Subcutaneous adipose tissue (tissue), 4 donors: Measurements from ENCODE around the gene PRRX1. TPM values are rescaled to one million over a fixed set of nuclear protein-coding genes. Genes with fewer than 3 reads are reported as not detected.

ENCODE experiments used
- total RNA-seq, 4 donors: library from RNA; depleted of rRNA; stranded (reverse); fragments of >200 nt; gene quantifications; one replicate each; pipeline ENCODE4 v1.1.0, GENCODE V29; 2016
- TF ChIP-seq, protein P1 (sequence below): fragments of 450-650 bp; IDR thresholded peaks from one replicate; pipeline ENCODE4 v1.5.1; 2016; ENCODE audit warnings: low read depth, mild to moderate bottlenecking, control low read depth, antibody characterized with exemption, moderate library complexity

PRRX1 gene
- total RNA-seq, 4 donors from 2014 or later: 75.3 to 115 (median 87.3) TPM

DNA sequence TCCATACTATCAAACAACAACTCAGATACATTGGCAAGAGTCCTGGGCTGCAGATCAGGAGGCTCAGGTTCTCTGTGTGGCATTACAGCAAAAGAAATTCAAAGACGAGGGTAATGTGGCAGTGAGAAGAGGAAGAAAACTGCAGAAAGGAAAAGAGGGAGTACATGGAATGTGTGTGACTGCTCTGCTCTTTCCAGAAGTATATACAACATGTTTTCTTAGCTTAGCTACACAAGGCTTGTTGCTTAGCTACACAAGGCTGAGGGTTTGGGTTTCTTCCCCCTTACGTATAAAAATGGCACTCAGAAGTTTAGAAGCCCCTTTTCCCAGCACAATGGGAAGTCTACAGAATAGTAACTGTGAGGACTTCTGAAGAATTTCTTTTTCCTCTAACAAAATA, 86.0 kb downstream of the PRRX1 start:
- TF ChIP-seq, protein P1, sequence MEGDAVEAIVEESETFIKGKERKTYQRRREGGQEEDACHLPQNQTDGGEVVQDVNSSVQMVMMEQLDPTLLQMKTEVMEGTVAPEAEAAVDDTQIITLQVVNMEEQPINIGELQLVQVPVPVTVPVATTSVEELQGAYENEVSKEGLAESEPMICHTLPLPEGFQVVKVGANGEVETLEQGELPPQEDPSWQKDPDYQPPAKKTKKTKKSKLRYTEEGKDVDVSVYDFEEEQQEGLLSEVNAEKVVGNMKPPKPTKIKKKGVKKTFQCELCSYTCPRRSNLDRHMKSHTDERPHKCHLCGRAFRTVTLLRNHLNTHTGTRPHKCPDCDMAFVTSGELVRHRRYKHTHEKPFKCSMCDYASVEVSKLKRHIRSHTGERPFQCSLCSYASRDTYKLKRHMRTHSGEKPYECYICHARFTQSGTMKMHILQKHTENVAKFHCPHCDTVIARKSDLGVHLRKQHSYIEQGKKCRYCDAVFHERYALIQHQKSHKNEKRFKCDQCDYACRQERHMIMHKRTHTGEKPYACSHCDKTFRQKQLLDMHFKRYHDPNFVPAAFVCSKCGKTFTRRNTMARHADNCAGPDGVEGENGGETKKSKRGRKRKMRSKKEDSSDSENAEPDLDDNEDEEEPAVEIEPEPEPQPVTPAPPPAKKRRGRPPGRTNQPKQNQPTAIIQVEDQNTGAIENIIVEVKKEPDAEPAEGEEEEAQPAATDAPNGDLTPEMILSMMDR: no peak

DNA sequence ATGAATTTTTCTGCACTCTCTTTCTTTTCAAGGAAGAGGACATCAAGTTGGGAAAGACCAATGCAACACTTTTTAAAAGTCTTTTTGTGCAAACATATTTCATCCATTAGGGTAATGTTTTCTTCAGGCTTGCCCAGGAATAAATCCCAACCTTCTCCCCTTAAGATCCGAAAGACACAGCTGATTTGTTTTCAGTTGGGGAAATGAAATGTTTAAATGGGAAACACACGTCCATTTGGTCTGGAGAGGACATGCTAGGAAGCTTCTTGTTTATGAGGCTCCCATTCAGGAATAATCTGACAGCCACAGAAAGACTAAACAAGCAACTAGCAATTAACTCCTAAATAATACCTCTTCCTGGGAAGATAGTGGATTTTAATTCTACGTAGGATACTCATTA, 91.9 kb downstream of the PRRX1 start:
- TF ChIP-seq, protein P1: no peak

DNA sequence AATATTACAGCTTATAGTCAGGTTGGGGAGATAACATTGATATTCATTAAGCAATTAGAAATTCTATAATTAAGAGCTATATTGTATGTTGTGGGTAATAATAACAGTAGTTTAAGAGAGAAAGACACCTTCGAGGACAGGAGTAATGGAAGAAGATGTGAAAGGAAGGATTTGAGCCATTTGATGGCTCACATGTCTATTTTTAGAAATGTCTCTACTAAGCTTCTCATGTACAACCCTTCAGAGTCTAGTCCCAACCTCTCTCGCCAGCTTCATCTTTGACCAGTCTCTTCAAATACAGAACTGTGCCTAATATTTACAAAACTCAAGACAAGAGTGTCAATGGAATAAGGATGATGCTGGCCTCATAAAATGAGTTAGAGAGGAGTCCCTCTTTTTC, 95.1 kb downstream of the PRRX1 start:
- TF ChIP-seq, protein P1: no peak

DNA sequence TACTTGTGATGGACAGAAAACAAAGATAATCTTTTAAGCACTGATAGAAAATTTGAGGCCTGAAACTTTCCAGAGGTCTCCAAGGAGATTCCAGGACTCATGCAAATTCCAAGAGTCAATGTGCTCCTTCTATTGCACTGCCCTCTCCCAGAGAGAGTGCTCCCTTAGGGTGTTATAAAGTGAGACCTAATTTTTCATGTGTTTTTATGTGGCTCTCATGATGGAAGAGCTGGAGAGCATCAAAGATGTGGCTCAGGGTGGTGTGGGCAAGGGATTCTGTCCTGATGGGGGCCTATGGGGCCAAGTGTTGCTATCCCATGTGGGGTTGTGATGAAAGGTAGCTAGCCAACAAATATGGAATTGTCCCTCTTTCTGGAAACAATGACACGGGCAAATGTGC, 101.3 kb downstream of the PRRX1 start:
- TF ChIP-seq, protein P1: no peak

DNA sequence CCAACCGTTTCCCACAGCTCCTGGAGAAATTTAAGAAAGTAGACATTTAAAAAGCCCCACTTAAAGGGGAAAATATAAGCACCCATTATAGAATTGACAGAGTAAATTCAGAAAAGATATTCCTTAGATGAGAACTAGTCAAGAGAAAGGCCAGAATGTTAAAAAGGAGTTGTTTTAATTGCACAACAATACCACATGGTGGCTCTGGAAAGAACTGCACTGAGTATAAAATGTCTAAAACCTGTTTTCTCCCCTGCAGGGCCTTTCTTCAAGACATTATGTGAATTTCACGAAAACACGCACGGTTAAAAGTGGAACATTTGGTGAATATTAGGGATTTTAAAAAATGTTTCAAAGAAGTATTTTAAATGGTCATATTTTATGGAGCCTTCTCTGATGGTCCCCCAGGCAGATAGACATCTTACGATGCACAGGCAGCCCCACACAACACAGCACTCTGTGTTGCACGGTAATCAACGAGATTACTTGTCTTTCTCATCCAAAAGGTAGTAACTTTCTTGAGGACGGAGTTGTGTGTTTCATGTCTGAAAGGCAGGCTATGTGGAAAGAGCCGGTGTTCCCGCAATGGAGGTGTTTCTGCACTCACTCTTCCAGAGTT, 101.9 kb downstream of the PRRX1 start:
- TF ChIP-seq, protein P1: no peak

DNA sequence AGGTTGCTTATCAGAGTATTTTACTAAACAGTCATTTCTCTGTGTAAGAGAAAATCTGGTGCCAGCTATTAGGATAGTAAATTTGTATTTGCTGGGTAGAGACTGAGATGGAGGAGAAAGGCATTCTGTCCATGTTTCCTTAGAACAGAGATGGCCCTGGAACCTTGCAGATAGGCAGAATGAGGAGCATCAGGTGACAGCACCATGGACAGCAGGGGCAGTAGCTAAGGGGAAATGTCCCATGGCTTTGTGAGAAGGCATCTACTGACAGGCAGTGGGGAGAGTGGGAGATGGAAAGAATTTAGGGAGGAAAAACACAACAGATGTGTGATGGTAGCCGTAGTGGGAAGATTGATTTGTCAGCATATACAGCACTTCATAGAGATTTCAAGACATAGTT, 105.0 kb downstream of the PRRX1 start:
- TF ChIP-seq, protein P1: no peak

DNA sequence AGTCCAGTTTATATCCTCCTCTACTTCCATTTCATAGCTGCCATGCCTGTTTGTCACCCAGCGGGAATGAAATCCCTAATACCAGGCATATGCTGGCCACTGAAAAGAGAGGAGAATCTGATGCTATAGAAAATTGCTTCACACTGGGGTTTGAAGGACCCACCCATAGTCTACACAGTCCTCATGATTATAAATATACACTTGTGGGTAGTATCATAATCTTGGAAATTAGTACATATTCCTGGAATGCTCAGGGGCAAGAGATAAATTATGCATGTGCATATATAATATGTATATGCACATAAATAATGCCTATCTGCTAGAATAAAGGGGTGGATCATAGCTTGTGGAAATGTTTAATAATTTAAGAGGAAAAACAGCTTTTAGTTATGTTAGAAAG, 105.8 kb downstream of the PRRX1 start:
- TF ChIP-seq, protein P1: no peak
